ENCODE results near the gene ZNF548.

- no peak for TF ChIP-seq CREB5 (CRISPR knock-in tag; IDR thresholded peaks at IDR 0.05; ENCODE audit: low read depth)
- no peak for TF ChIP-seq PATZ1 (CRISPR knock-in tag; IDR thresholded peaks at IDR 0.05; ENCODE audit: borderline replicate concordance)
- TF ChIP-seq BACH2 (CRISPR knock-in tag; IDR thresholded peaks at IDR 0.05; ENCODE audit: borderline replicate concordance): no peak
- no peak for TF ChIP-seq ZFP30 (CRISPR knock-in tag; IDR thresholded peaks at IDR 0.05)
- no peak for TF ChIP-seq ZNF8 (CRISPR knock-in tag; IDR thresholded peaks at IDR 0.05)
- no peak for TF ChIP-seq ARNTL (CRISPR knock-in tag; IDR thresholded peaks at IDR 0.05; ENCODE audit: borderline replicate concordance, low read depth)
- no peak for TF ChIP-seq POU6F1 (CRISPR knock-in tag; IDR thresholded peaks at IDR 0.05; ENCODE audit: borderline replicate concordance, low read depth)
- TF ChIP-seq OSR1 (CRISPR knock-in tag; IDR thresholded peaks at IDR 0.05): no peak
- TF ChIP-seq ESRRG (CRISPR knock-in tag; IDR thresholded peaks at IDR 0.05): no peak
- no peak for TF ChIP-seq ZNF70 (CRISPR knock-in tag; IDR thresholded peaks at IDR 0.05)
- TF ChIP-seq RARB (CRISPR knock-in tag; IDR thresholded peaks at IDR 0.05): no peak
- TF ChIP-seq TOX (CRISPR knock-in tag; IDR thresholded peaks at IDR 0.05; ENCODE audit: borderline replicate concordance): no peak
These were observed 44.9 kb downstream of the ZNF548 start for GRCh38 chr19:57434386-57435061.
